ENCODE results near the gene OSBPL5.

GRCh38 chr11:3206156-3206921 lies 41.2 kb upstream of the OSBPL5 start:
- TF ChIP-seq SIN3A (IDR thresholded peaks at IDR 0.05; ENCODE audit: borderline replicate concordance, insufficient read depth, low read length): no peak
- no peak for TF ChIP-seq TAF1 (IDR thresholded peaks at IDR 0.05; ENCODE audit: borderline replicate concordance, insufficient read depth, low read length)
- TF ChIP-seq POLR2AphosphoS5 (IDR thresholded peaks at IDR 0.05; ENCODE audit: low read depth, low read length): no peak

All from PFSK-1 (cell line).